GM12801 (cell line): Measurements from ENCODE around the gene ANKDD1B.

Source experiments
- CTCF ChIP-seq: IDR thresholded peaks from one replicate; pipeline ENCODE4 v1.5.1; 2011; ENCODE audit warnings: control low read depth; ENCODE audit not compliant: insufficient read length; ENCODE audit errors: extremely low read depth

ANKDD1B gene

GRCh38 chr5:75717082-75717922 is 106.0 kb downstream of the ANKDD1B start, which contains the start of gene POC5:
Gene POC5, minus strand, starts transcription at chr5:75717437. Its CDS starts 4,500 bp downstream, at chr5:75712937.
- TF ChIP-seq CTCF = no peak

GRCh38 chr5:75720882-75721281 is 109.6 kb downstream of the ANKDD1B start:
- no peak for TF ChIP-seq CTCF
